ENCODE data around the gene NME9. TPM values are rescaled to one million over a fixed set of nuclear protein-coding genes. Genes with fewer than 3 reads are reported as not detected.

NME9 gene
- total RNA-seq, 1 experiment from 2014 or later = not detected

DNA sequence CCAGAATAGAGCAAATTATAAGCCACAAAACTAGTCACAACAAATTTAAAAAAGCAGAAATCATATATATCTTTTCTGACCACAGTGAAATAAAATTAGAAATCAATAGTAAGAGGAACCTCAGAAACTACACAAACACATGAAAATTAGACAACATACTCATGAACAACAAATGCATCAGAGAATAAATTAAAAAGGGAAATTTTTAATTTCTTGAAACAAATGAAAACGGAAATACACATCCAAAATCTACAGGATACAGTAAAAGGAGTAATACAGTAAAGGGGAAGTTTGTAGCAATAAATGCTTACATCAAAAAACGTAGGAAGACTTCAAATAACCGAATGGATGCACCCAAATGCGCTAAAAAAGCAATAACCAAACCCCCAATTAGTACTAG, 19.2 kb downstream of the NME9 start:
- peaks cover 4% of the 10 kb centered on the region for H3K9me3 Mint-ChIP-seq (ENCODE audit: low read depth, unreplicated experiment)
- H3K4me3 Mint-ChIP-seq (ENCODE audit: low read depth, unreplicated experiment) = no peak overlapping the region
- TF ChIP-seq, protein P1, sequence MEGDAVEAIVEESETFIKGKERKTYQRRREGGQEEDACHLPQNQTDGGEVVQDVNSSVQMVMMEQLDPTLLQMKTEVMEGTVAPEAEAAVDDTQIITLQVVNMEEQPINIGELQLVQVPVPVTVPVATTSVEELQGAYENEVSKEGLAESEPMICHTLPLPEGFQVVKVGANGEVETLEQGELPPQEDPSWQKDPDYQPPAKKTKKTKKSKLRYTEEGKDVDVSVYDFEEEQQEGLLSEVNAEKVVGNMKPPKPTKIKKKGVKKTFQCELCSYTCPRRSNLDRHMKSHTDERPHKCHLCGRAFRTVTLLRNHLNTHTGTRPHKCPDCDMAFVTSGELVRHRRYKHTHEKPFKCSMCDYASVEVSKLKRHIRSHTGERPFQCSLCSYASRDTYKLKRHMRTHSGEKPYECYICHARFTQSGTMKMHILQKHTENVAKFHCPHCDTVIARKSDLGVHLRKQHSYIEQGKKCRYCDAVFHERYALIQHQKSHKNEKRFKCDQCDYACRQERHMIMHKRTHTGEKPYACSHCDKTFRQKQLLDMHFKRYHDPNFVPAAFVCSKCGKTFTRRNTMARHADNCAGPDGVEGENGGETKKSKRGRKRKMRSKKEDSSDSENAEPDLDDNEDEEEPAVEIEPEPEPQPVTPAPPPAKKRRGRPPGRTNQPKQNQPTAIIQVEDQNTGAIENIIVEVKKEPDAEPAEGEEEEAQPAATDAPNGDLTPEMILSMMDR (IDR thresholded peaks at IDR 0.05; ENCODE audit: unreplicated experiment) = no peak
- H3K27ac Mint-ChIP-seq (ENCODE audit: unreplicated experiment) = no peak overlapping the region
- no peaks in the 10 kb centered on the region for H3K4me1 Mint-ChIP-seq (ENCODE audit: low read depth, unreplicated experiment)
- BruUV-seq (replicated peaks) = no TSS peak
- peaks cover 30% of the 10 kb centered on the region for H3K27me3 Mint-ChIP-seq (ENCODE audit: unreplicated experiment)
- H3K36me3 Mint-ChIP-seq (ENCODE audit: insufficient read depth, unreplicated experiment) = peaks cover 3% of the 10 kb centered on the region
- DNase-seq = no peak
- CTCF ChIA-PET = no interaction called here
- intact Hi-C loops (cut with micrococcal nuclease; ENCODE audit: unreplicated experiment) = no loop called here

DNA sequence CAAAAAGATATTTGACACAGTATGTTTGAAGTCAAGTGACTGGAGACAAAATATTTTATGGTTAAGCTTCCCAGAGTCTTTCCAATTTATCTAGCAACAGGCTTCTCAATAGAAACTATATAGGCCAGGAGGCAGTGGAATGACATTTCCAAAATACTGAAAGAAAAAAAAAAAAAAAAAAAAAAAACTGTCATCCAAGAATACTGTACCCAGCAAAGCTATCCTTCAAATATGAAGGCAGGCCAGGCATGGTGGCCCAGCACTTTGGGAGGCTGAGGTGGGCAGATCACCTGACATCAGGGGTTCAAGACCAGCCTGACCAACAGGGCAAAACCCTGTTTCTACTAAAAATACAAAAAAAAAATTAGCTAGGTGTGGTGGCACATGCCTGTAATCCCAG, 20.9 kb downstream of the NME9 start:
- DNase-seq = no peak
- Mint-ChIP-seq H3K36me3 (ENCODE audit: insufficient read depth, unreplicated experiment) (peaks cover 3% of the 10 kb centered on the region), H3K27ac (ENCODE audit: unreplicated experiment) (no peak overlapping the region), H3K4me1 (ENCODE audit: low read depth, unreplicated experiment) (no peaks in the 10 kb centered on the region), H3K27me3 (ENCODE audit: unreplicated experiment) (peaks cover 19% of the 10 kb centered on the region), H3K4me3 (ENCODE audit: low read depth, unreplicated experiment) (no peak overlapping the region), H3K9me3 (ENCODE audit: low read depth, unreplicated experiment) (peaks cover 4% of the 10 kb centered on the region)
- CTCF ChIA-PET = interaction anchor here (0.6 to 0.7 kb wide), 3 partner anchors 29 to 950 kb away, joined by 4 read pairs; no protein-coding TSS in a partner anchor
- TF ChIP-seq, protein P1 (IDR thresholded peaks at IDR 0.05; ENCODE audit: unreplicated experiment) = no peak
- BruUV-seq (replicated peaks) = no TSS peak
- intact Hi-C loops (cut with micrococcal nuclease; ENCODE audit: unreplicated experiment) = no loop called here

DNA sequence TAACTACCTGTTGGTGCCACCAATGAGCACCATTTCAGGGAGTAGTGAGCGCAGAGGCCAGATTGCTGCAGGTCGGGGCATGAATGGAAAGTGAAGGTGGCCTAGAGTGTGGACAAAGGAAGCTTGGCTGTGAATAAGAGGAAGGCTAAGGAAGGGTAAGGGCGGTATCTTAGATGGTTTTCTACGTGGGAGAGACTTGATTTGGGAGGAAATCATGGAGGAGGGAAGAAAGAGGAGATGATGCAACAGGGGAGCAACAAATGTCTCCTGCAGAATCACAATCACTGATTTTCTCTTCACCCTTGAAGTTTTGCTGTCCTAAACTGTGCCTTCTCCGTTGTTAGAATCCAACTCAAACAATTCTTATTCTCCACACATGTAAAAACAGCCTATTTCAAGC, 21.8 kb downstream of the NME9 start:
- TF ChIP-seq, protein P1 (IDR thresholded peaks at IDR 0.05; ENCODE audit: unreplicated experiment) = no peak
- H3K27me3 Mint-ChIP-seq (ENCODE audit: unreplicated experiment) = peaks cover 19% of the 10 kb centered on the region

DNA sequence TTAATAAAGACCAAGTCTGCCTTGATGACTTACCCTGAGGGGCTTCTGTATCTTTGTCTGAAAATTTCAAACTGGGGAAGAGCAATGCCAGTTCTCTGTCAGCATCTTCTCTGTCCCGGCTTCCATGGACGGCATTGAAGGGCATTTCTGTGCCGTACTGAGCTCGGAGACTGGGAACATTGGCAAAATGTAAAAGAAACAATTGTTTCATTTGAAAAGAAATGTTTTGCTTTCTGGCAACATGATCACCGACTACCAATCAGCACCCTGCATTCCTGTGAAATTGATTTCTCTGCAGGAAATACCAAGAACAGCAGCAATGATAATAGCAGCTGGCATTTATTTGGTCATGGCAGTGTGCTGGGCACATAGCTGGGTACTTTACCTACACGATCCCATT, 26.2 kb downstream of the NME9 start:
- CTCF ChIA-PET = interaction anchor here (0.6 kb wide), 1 partner anchor 66 kb away, joined by 3 read pairs; no protein-coding TSS in a partner anchor
- H3K27me3 Mint-ChIP-seq (ENCODE audit: unreplicated experiment) = no peaks in the 10 kb centered on the region
- no peak overlapping the region for H3K27ac Mint-ChIP-seq (ENCODE audit: unreplicated experiment)

More for the DNA sequence above, 21.8 kb downstream of the NME9 start:
- BruUV-seq (replicated peaks) = no TSS peak
- no peak overlapping the region for H3K4me3 Mint-ChIP-seq (ENCODE audit: low read depth, unreplicated experiment)
- intact Hi-C loops (cut with micrococcal nuclease; ENCODE audit: unreplicated experiment) = no loop called here
- CTCF ChIA-PET = no interaction called here
- H3K36me3 Mint-ChIP-seq (ENCODE audit: insufficient read depth, unreplicated experiment) = peaks cover 3% of the 10 kb centered on the region
- H3K9me3 Mint-ChIP-seq (ENCODE audit: low read depth, unreplicated experiment) = peaks cover 4% of the 10 kb centered on the region
- no peak for DNase-seq
- H3K27ac Mint-ChIP-seq (ENCODE audit: unreplicated experiment) = no peak overlapping the region
- no peaks in the 10 kb centered on the region for H3K4me1 Mint-ChIP-seq (ENCODE audit: low read depth, unreplicated experiment)

More for the DNA sequence above, 26.2 kb downstream of the NME9 start:
- Mint-ChIP-seq H3K9me3 (ENCODE audit: low read depth, unreplicated experiment) (no peaks in the 10 kb centered on the region), H3K4me3 (ENCODE audit: low read depth, unreplicated experiment) (no peak overlapping the region), H3K36me3 (ENCODE audit: insufficient read depth, unreplicated experiment) (peaks cover 16% of the 10 kb centered on the region), H3K4me1 (ENCODE audit: low read depth, unreplicated experiment) (no peaks in the 10 kb centered on the region)
- BruUV-seq (replicated peaks) = no TSS peak
- TF ChIP-seq, protein P1 (IDR thresholded peaks at IDR 0.05; ENCODE audit: unreplicated experiment) = no peak
- DNase-seq = no peak
- intact Hi-C loops (cut with micrococcal nuclease; ENCODE audit: unreplicated experiment) = no loop called here

Data from Calu3 (cell line).